ENCODE data around the gene TRIM25.

Gene TRIM25

DNA sequence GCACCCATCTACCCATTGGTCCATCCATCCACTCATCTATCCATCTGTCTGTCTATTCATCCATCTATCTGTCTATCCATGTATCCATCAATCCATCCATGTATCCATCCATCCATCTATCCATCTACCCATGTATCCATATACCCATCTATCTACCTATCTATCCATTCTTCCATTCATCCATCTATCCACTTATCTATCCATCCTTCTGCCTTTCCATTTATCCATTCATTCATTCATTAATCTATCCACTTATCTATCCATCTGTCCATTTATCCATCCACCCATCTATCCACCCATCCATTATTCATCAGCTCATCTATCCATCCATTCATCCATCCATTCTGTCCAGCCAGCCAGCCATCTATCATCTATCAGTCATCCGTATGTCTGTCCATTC lies 21.5 kb downstream of the TRIM25 start:
- DNase-seq = no peak

DNA sequence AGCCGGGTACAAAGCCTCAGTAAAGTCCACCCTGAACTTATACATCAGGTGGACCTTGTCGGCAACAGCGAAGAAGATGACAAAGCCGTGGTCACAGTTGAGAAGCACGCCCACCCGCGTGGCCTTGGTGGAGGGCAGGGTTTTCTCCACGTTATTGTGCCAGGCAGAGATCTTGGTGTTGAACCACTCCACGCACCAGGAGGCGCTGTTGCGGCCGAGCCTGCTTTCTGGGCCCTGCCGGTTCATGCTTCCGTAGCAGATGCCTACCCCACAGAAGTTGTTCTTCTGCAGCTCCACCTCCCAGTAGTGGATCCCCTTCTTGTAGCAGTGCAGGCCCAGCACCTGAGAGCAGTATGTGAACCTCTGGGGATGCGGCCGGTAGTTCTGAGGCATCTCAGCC lies 22.1 kb downstream of the TRIM25 start:
- DNase-seq = peak; percentile 78

DNA sequence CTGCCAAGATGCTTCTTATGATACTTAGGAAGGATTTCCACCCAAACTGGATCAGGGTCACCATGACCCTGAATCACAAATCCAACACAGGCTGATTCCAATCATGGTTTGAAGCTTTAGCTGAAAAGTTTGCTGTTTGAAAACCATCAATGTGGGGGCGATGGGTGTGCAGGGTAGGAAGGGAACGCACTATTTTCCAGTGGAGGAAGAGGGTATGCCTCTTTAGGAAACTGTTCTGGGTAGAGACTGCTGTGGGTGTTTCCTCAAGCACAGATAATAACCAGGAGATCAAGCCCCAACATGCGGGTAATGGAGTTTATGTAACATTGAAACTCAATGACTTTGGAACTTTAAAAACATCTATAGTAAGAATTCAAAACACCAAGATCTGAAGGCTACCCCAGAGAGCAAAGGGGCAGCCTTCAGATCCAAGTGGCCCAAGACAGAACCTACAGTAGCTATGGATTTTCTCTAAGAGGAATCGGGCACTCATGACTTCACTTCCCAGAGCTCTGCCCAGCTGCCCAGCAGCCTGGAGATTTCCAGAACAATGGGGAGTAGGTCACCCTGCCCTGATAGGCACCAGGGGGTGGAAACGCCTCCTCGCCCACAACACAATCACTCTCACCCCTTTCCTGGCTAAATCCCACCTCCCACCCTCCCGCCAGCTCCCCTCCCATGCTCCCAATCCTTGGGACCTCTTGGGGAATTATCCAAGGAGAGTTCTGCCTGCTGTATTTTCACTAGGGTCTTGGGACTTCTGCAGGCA lies 22.8 kb downstream of the TRIM25 start:
- no peak for DNase-seq

DNA sequence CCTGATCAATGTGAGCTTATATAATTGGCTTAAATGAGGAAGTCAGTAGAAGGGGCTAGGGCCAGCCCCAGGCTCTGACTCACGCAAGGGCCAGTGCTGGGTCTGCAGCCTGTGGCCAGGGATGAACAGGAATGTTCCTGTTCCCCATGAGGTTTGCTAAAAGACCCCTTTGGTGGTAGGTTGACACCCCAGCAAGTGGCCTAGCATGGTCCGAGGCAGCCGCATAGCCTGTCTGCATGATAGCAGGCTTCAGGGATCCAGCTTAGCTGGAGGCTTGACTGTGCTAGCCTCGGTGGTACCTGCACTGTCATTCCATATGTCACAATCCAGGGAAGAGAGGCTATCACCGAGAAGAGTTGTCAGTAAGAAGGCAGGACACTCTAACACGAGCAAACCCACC lies 23.5 kb downstream of the TRIM25 start:
- DNase-seq = no peak

DNA sequence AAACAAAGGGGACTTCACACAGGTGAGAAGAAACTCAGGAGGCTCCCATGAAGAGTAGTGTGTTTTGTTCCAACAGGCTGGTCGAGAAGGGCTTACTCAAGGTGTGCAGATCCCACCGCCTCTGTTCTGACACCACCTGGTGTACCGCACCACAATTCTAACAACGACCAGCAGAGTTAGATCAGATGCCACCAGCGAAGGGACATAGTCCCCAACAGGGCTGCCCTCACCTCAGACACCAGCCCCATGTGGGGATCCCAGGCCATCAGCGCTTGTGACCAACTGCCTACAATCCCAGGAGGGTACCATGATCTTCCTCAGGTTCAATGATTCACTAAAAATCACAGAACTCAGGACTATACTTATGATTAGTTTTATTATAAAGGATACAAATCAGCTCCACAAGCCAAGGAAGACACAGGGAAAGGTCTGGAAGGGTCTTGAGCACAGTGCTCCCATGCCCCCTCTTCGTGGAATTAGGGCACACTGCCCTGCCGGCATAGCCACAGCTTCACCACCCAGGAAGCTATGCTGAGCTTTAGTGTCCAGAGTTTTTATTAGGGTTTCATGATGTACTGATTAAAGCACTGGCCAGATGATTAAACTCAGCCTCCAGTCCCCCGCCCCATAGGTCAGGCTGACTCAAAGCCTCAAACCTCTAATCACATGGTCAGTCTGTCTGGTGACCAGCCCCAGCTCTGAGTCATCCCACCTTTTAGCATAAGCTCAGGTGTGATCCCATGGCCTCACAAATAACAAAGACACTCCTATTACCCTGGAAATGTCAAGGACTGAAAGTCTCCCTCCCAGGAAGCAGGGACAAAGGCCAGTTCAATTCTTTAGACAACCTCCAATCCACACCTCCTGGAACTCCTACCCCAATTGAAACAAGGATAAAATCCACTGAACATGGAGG lies 26.0 kb downstream of the TRIM25 start:
- no peak for DNase-seq

DNA sequence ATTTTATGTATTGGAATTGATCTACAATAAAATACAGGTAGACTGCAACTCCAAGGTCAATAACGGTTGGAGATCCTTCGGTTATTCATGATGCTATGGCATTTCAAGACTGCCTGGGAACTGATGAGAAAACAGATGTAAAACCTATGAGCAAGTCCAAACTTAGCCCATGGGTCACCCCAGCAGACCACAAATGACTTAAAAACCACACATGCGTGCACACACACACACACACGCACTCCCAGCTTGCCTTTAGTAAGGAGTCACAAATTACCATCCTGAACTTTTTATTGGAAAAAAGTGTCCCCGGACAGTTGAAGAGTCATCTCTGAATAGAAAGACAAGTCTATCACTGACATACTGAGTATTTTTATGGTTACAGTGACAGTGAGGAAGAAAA lies 26.7 kb downstream of the TRIM25 start:
- DNase-seq = no peak

DNA sequence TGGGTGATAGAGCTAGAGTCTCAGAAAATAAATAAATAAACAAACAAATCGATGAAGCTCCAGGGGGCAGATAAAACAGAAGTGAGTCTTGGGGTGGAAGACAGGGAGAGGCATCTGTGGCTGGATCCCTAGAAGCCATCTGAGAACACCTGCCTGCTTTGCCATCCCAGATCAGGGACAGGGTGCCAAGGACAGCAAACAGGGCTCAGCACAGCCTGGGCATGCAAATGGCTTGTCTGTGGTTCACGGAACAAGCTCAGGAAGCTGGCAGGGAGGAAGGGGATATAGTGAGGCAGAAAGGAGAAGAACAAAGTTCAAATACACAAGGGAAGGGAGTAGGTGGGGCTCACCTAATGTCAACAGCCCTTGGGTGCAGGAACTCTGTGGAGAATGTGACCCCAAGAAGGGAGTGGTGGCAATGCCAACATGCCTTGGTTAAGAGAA lies 27.5 kb downstream of the TRIM25 start:
- no peak for DNase-seq

DNA sequence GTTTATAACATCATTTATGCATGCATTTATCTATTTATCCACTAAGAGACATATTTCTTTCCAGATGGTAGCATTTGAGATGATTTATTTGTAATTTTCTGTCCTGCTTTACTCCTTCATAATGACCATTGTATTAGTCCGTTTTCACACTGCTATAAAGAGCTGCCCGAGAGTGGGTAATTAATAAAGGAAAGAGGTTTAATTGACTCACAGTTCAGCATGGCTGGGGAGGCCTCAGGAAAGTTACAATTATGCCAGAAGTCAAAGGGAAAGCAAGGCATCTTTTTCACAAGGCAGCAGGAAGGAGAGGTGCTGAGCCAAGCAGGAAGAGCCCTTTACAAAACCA lies 28.6 kb downstream of the TRIM25 start:
- DNase-seq = no peak

DNA sequence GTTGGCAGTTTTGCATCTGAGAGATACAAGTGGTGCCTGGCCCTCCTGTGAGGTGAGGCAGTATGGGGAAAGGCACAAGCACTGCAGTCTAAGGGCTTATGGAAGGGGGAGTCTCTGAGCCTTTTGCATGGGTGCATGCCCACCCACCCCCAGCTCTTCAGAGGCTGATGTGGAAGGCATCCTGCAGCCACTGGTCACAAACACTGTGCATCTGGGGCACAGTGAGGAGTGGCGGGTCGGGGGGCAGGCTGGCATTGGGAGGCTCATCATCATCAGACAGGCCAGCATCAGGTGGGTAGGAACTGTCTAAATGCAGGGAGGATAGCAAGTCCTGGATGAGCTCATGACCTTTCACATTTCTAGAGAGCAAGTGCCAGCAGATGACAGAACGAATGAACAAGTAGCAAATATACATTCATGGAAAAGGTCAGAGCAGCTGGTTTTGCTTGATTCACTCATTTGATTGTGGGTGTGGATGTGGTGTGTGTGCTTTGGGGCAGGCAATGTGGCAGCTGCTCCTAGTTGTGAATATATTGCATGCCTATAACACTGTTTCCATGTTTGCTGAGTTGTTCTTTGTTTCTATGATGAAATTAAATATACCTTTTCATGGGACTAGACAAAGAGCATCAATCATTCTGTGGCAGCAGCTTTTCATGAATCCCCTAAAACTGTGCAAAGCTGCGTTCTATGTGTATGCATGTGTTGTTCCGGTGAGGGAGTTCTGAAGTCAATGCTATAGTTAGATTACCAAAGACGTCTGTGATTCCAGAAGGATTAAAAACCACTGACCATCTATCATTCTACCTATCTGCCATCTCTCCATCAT lies 29.2 kb downstream of the TRIM25 start:
- no peak for DNase-seq

DNA sequence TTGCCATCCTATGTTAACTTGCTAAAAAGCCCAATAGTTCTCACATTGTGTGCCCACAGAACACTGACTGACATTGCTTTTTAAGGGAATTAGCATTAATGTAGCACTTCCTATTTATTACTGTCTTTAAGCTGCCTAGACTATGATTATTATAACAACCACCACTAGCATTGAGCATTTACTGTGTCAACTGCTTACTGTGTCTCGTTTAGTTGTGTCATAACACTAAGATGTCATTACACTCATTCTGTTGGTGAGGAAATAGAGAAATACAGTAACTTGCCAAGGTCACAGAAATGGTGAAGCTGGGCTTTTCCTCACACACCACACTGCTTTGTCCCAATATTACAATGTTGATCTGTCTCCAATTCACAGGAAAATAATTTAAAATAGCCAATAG lies 30.2 kb downstream of the TRIM25 start:
- DNase-seq = no peak

DNA sequence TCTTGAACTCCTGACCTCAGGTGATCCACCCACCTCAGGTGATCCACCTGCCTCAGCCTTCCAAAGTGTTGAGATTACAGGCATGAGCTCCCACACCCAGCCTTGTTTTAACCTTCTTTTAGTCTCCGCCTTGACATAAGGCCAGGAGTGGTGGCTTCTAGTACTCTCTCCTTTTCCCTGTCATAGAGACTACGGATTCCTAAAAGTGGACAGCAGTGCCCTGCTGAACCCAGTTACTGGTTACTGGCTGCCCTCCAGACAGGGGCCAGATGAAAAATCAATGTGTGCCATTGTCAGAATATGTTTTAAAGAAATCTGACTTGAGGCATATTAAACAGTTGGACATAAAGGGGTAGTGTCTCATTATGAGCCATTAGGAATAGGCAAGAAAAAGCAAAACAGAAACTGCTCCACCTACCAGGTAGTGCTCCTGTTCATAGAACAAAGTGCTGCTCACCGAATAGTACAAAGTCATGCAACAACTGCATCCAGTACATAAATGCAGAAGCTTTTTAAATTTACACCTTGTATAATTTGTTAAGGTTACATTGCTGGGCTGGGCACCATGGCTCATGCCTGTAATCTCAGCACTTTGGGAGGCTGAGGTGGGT lies 32.1 kb downstream of the TRIM25 start:
- no peak for DNase-seq

DNA sequence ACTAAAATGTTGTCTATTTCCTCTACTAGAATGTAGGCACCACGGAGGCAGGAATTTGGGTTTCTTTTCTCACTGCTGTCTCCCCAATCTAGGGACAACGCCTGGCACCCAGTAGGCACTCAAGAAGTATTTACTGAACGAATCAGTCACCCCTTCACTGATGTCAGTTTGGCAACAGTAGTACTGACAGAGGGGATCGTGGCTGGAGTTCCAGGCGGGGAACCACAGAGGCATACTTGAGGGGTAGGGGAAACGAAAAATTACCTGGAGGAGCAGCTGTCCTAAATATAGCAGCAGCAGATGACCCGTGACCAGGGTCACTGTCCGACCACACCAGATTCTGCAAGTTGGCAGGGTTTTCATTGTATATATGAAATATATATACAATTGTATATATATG lies 33.3 kb downstream of the TRIM25 start:
- no peak for DNase-seq

DNA sequence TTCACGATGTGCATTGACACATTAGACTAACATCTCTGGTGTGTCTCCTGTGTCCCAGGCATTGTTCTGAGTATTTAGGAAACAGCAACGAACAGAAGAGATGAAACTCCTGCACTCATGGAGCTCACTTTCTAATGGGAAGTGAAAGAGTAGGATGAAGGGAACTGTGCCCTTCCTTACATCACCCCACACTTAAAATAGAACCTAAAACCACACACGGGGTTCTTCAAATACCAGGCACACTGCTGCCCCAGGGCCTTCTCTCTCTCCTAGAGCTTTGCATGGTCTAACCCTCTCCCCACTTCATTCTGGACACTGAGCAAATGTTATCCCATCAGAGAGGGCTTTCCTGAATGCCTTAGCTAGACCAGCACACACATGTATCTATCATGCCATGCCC lies 33.7 kb downstream of the TRIM25 start:
- no peak for DNase-seq

DNA sequence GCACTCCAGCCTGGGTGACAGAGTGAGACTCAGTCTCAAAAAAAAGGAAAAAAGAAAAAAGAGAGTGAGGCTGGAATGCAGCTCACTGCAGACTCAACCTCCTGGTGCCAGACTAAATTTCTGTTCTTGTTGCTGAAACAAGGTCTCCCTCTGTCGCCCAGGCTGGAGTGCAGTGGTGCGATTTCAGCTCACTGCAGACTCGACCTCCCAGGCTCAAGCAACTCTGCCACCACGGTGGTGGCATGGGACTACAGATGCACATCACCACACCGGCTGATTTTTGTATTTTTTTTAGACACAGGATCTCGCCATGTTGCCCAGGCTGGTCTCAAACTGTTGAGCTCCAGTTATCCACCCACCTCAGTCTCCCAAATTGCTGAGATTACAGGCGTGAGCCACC lies 34.6 kb downstream of the TRIM25 start:
- DNase-seq = no peak

DNA sequence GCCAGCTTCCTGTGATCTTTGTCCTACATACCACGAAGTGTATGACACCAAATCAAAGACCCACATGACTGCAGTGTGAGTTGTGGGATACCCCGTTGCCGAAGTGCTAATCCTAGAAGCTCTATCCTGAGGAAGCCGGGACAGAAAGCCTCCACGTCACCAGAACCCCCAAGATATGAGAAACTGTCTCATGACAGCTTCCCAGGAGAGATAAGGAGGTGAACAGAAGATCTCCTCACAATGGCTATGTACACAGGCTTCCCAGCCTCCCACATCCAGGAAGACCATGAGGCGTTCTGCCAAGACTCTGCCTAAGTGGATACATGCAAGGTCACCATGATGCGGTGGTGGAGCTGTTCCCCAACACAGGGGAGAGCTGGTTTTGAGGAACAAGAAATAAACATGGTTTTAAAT lies 37.1 kb downstream of the TRIM25 start:
- DNase-seq = no peak

DNA sequence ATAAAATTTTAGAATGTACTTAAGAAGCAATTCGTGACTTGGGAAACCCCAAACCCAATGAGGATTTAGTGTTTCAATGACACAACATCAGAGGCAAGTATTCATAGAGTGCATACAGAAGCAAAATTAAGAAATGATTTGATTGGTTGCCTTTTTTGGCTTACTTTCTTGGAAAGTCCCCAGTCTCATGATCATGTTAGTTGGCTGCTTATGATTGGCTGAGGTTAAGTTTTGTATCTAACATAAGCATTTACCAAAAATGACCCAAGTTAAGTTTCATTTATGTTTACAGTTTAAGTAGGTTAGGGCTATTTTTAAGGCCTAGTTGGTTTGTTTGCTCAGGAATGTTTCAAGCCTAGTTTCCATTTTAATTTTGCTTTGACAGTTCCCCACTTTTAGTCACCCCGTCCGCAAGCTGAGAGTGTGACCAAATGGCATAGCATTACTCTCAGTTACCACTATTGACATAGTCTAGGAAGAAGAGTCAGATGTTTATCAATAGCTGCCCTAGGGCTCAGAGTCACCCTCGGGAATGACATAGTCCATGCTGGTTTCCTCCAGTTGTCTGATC lies 43.7 kb downstream of the TRIM25 start:
- no peak for DNase-seq

DNA sequence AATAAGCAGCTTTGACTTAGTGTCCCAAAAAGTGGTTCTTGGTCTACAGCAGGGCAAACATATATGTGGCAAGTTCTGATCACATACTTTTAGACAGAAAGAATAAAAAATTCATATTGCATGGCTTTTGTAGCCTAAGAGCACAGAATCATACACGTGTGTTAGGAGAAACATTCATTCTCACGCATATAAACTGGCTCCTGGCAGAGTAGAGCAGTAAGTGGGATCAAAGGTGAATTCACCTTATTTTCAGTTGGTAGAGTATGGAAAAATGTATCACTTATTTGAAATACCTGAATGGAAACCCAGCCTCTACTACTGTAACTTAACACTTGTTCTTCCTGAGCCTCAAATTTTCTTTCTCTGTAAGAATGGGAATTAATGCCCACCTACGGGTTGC lies 45.1 kb downstream of the TRIM25 start:
- no peak for DNase-seq

DNA sequence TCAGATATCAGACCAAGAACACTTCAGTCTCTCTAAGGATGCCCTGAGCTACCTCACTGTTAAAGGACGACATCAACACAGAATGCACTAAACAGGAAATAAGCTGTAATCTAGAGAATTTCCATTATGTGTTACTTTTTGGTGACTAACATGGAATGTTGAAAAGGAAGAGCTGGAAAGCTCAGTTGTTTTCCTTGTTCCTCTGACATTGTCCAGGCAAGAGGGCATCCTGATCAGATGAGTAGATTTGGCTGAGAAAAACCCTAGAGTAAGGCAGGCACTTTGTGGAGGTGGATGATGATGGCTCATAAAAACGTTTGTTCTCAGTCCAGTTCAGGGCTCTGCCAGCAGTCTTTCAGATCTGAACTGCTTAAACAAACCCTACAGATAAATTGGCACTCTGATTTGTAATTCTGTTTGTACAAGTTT lies 45.9 kb downstream of the TRIM25 start:
- DNase-seq = no peak

DNA sequence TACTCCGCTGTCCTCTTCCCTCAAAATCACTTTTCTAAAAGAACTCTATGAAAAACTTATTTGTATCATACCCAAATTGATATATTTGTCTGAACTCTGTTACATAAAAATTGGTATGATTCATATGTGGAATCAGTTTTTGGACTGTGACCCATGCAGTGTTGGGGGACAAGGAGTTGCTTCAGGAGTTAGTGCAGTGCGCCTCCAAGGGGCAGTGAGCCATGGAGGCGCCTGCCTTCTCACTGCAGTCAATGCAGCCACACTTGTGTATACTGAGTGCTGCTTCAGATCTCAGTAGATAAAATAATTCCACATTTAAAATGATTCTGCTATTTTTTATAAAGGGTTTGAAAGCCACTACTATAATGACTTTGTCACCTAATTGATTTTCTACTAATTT lies 47.4 kb downstream of the TRIM25 start:
- no peak for DNase-seq

DNA sequence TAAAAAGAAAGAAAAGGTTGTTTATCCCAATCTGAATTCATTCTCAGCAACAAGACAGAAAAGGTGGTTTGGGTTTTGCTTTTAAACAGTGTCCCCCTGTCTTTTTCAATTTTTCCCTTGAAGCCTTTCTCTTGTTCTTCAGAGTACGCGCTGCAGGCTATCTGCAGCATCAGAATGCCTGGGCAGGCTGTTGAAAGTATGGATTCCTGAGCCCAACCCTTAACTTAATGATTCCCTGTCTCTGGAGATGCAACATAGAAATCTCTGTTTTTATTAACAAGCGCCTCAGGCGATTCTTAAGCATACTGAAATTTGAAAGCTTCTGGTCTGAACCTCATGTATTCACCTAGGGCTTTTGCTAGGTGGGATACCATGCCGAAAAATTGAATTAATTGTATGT lies 47.8 kb downstream of the TRIM25 start:
- no peak for DNase-seq

DNA sequence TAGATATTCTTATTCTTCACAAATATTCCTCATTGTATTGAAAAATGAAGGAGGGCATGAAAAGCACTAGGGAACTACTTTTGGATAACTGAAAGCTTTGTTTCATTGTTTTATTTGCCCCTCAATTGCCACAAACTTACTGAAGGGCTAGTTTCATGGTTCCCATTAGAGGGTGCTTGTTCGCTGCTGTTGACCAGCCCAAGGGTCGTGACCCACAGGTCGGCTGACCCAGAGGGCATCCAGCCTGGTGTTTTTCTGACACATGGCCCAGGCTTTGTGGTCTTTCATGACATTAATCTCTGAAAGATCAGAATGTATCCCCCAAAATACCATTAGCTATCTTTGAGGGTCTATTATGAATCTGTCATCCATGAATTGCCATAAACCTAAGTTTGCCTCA lies 49.9 kb downstream of the TRIM25 start:
- no peak for DNase-seq

DNA sequence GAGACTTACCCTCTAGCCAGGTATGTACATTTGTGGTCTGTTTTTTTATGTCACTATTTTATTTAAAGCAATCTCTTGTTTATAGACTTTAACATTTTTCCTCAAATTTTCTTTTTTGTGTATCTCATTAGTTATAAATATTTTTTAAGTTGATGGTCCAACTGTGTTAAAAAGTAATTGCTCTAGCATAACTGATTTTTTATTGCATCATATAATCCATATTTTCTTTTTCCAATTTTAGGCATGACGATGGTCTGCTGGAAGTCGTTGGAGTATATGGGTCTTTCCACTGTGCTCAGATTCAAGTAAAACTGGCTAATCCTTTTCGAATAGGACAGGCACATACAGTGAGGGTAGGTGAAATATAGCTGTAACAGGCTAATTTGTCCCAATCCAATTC lies 52.0 kb downstream of the TRIM25 start:
- DNase-seq = no peak

DNA sequence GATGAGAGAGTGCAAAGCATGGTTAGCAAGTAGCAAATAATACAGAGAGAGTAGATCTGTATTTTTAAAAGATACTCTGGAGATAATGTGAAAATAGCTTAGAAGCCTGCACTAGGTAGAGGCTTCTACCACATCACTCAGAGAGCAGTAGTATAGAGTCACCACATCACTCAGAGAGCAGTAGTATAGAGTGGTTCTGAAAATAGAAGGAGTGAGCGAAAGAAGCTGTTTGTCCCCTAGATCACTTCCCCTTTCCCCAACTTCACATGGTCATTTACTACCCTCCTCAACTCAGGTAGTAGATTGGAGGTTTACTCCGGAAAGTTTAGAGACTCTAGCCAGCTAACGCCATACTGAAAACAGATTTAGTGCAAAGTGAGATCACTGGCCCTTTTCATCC lies 62.8 kb downstream of the TRIM25 start:
- DNase-seq = no peak

Data from stimulated activated CD8-positive, alpha-beta memory T cell treated with anti-CD3 and anti-CD28 coated beads, Interleukin-4, amount 100 ng/mL, for 48 hours (primary cell).